GM21515 (cell line): ENCODE results near the gene RPL35.

Experiments used
- ATAC-seq: cut with Tn5 transposase; IDR thresholded peaks from one replicate; pipeline ENCODE4 v1.9.1; 2021; ENCODE audit not compliant: unreplicated experiment

RPL35 gene

GRCh38 chr9:124877021-124877782 lies 15.4 kb upstream of the RPL35 start:
- ATAC-seq: no peak

- ATAC-seq: no peak
Measured at GRCh38 chr9:124875501-124875900, 13.7 kb upstream of the RPL35 start.

DNA sequence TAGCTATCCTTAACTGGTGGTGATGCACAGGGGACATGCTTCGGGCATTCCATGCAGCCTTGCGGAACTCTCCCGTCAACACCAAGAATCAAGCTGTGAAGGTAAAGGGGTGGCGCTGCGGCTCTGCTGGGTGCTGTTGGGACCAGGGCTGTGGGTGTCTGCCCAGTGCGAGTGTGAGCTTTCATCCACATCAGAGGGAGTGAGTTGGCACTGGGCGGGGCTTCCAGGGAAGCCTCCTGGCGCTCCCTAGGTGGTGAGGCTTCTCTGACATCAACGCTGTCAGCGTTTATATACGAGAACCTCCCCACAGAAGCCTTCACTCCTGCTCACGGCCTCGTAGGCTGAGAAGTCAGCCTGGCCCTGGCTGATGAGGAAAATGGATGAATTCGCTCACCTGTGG lies 11.9 kb upstream of the RPL35 start:
- no peak for ATAC-seq

GRCh38 chr9:124871156-124871561 lies 9.4 kb upstream of the RPL35 start:
- ATAC-seq: no peak

GRCh38 chr9:124870723-124871122 lies 9.0 kb upstream of the RPL35 start:
- ATAC-seq: no peak

DNA sequence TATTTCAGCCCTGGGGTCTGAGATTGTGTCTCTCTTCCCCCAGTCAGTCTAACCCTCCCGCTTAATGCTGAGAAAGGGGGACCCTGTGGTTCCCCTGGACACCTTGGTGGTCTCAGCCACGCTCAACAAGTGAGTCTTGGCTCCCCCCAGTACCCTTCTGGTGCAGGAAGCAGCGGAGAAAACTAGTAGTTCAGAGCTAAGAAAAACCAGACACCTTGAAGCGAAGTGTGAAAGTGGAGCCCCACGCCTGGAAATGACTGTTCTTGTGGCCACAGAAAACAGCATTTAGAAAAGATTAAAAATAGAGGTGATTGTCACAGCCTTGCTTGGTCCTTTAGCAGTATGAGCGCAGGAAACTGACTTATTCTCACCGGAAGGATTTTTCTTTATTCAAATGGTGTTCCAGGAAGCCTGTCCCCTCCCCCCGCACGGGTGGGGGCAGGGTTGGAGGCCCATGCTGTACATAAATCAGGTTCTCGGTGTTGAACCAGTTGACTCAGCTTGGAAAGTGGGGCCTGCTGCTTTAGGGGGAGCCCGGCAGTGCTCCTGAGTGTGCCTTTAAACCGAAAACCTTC lies 8.3 kb upstream of the RPL35 start:
- peak; percentile 46 for ATAC-seq

DNA sequence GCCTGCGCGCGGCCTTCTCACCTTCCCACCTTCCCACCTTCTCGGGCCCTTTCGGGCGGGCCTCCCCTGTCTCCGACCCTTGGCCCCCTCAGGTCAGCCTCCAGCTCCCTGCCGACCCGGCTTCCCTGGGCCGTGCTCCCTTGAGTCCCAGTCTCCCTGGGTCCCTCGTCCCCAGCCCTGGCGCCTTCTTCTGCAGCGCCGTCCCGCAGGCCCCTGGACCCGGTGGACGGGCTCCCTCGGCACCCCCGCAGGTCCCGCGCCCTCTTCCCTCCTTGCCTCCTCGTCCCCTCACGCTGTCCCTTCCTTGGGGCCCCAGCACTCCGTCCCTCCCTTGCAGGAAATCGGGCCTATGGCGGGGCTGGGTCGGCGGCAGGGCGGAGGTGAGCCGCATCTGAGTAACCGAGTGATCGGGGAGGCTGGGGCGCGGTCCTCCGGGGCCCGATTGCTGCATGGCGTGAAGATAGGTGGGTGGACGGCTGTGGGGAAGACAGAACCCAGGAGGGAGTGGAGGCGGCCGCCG lies 7.8 kb upstream of the RPL35 start:
- peak; percentile 7 for ATAC-seq

DNA sequence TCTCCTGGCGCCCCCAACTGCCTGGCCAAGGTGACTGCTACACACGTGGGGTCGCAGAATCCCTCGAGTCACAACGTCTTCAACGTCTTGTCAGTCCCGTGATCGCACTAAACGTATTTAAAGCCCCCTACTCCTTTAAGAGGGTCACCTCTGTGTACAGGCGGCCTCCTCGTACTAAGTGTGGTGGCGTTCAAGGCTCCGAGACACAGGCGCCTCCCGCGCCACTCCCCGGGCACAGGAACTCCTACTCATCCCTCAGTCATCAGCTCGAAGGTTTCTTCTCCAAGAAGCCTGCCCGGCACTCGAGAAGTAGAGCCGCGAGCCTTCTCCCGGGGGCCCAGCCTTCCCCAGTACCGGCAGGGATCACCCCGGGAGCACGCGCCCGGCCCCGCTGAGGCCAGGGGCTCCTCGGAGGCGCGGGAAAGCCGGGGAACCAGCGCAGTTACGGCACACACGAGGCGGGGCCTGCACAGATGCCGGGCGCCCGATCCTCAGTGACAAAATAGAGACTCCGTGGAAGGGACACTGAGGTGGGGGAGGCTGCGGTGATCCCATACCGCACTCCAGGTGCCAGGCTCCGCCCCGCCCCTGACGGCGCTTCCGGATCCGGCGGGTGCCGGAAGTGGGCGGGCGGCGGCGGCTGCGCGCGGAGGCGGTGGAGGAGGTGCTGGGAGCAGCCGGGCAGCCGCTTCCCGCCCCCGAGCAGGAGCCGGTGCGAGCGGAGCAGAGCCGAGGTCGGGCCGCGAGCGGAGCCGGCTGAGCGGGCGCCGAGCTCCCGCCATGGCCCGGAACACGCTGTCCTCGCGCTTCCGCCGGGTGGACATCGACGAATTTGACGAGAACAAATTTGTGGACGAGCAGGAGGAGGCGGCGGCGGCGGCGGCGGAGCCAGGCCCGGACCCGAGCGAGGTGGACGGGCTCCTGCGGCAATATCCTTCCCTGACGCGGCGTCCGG lies 7.0 kb upstream of the RPL35 start:
- peak; percentile 54 for ATAC-seq

- no peak for ATAC-seq
Measured at GRCh38 chr9:124863371-124863871, 1.7 kb upstream of the RPL35 start.

GRCh38 chr9:124860582-124861341 lies 995 bp downstream of the RPL35 start:
- ATAC-seq: no peak

- ATAC-seq: no peak
Measured at GRCh38 chr9:124859803-124860581, 1.8 kb downstream of the RPL35 start.

GRCh38 chr9:124858330-124859046 lies 3.3 kb downstream of the RPL35 start:
- no peak for ATAC-seq

- ATAC-seq: no peak
Measured at GRCh38 chr9:124857533-124858162, 4.1 kb downstream of the RPL35 start.

- ATAC-seq: no peak
Measured at GRCh38 chr9:124855944-124856765, 5.6 kb downstream of the RPL35 start.

DNA sequence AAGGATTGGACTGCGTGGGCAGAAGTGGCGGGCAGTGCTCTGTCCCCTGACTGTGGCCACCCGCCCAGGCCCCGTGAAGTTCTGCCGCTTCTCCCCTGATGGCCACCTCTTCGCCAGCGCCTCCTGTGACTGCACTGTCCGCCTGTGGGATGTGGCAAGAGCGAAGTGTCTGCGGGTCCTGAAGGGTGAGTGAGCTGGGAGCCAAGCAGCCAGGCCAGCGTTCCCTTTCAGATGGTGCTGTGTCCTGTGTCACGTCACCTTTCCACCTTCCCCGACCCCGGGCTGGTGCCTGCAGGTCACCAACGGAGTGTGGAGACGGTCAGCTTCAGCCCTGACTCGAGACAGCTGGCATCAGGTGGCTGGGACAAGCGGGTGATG lies 6.2 kb downstream of the RPL35 start:
- ATAC-seq: no peak

- ATAC-seq: no peak
Measured at GRCh38 chr9:124854822-124855221, 6.9 kb downstream of the RPL35 start.

DNA sequence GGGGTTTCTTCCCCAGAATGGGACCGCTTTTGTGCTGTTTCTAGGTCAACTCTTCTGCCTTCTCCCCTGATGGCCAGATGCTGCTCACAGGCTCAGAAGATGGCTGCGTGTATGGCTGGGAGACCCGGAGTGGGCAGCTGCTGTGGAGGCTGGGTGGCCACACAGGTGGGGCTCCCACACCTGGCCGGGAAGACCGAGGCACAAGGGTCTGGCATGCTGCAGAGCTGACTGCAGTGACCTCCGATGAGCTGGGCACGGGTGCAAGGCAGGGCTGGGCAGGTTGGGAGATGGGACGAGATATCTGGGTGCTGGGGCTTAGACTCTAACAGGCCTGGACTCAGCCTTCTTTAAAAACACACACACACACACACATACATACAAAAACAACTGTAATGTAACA lies 7.6 kb downstream of the RPL35 start:
- ATAC-seq: no peak

GRCh38 chr9:124853605-124854143 lies 8.1 kb downstream of the RPL35 start:
- ATAC-seq: no peak
